Measurements from ENCODE around the gene PABPN1.
"Not testable (repeated sequence)": the region's sequence is repeated elsewhere in the genome, so short reads cannot be mapped to it uniquely, and the experiment has no call there.

PABPN1 gene

DNA sequence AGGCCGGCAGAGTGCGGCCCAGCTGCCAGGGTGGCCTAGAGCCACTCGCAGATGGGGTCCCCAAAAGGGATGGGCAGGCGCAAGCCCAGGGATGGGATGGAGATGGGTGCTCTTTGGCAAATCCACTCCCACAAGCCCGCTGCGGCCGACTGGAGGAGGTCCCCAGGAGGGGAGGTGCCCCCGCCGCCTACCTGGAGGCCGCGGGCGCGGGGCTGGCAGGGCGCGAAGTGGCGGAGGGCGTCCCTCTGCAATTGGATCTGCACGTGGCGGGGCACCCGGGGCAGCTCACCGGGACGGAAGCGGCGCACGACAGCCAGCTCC is 19.3 kb upstream of the PABPN1 start:
- DNase-seq = no peak

GRCh38 chr14:23302290-23303225 is 18.7 kb upstream of the PABPN1 start, which contains the start of gene PPP1R3E:
TSS of gene PPP1R3E (minus strand) at chr14:23302859. CDS start at chr14:23302576, 283 bp downstream.
- DNase-seq = peak; percentile 65

DNA sequence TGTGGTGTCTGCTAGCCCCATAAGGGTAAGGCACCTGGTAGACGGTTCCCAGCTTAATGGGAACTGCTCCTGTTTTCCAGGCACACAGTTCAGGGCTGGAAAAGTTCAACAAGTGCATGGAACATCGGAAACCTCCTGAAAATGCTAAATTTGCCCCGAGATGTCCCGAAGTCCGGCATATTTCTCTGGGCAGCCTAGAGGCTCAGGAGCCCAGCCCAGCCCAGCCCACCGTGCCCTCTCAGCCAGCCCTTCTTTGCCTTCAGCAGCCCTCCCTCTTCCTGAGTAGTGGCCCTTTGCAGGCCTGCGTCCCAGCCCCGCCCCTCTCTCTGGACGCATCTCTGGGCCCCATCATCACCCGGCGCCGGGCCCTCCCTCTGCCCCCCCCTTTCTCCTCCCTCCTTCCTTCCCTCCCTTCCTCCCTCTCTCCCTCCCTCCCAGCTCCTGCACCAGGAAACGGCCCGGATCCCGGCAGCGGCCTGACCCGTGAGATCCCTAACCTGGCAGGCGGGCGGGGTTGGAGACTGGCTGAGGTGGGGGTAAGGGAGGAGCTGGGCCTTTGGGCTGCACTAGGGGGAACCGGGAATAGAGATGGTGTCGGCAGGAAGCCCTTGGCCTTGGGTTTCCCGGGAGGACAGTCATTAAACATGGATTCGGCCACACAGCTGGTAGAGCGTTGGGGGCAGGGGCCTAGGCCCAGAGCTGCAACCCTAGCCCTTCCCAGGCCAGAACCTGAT is 14.7 kb upstream of the PABPN1 start, which contains the start of gene BCL2L2:
Gene BCL2L2 (plus strand): TSS at position 422 of the 734 bp plus-strand sequence. CDS start 935 bp downstream, outside the sequence.
- peak; percentile 90 for DNase-seq

- no peak for DNase-seq
These were observed 14.1 kb upstream of the PABPN1 start for GRCh38 chr14:23307146-23307530.

DNA sequence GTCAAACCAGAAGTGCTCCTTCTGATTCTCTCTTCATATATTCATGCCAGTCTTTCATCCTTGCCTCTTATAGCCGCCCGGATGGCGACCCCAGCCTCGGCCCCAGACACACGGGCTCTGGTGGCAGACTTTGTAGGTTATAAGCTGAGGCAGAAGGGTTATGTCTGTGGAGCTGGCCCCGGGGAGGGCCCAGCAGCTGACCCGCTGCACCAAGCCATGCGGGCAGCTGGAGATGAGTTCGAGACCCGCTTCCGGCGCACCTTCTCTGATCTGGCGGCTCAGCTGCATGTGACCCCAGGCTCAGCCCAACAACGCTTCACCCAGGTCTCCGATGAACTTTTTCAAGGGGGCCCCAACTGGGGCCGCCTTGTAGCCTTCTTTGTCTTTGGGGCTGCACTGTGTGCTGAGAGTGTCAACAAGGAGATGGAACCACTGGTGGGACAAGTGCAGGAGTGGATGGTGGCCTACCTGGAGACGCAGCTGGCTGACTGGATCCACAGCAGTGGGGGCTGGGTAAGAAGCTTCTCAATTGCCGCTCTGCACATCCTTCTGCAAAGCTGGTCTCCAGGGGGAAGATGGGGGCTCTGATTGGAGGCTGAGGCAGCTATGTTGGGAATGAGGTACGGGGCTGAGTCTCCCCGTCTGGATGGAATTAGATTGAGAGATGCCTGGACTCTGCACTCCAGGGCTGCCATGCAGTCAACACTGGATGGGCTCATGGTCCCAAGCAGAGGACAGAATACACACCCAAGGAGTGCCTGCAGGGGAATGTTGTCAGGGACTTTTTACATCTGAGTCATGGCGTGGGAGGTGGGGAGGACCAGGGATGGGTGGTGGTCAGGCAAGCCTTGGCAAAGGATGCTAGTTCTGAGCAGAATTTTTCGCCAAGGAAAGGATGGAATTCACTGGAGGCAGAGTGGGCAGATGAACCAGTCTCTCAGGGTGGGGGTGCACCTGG is 13.3 kb upstream of the PABPN1 start:
- no peak for DNase-seq

DNA sequence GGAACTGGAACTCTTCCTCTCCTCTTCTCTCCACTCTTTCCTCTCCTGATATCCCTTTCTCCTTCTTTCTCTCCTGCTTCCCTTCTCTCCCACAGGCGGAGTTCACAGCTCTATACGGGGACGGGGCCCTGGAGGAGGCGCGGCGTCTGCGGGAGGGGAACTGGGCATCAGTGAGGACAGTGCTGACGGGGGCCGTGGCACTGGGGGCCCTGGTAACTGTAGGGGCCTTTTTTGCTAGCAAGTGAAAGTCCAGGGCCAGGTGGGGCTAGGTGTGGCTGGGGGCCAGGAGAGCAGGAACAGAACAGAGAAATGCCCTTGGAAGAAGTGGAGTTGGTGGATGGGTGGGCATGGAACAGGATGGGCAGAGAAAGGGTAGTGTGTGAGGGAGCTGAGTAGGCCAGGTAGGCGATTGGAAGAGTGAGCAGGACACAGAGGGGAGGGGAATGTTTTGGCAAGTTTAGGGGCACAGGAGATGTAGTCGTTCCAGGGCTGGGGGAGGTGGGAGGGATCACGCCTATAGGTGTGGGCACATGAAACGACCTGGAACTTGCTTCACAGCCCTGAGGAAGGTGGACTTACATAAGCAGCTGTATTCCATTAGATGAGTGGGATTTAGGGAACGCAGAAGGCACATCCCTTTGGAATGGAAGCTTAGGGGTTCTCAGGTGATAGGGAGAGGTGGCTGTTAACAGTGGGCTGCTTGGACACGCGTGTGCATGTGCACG is 12.4 kb upstream of the PABPN1 start:
- DNase-seq = no peak

DNA sequence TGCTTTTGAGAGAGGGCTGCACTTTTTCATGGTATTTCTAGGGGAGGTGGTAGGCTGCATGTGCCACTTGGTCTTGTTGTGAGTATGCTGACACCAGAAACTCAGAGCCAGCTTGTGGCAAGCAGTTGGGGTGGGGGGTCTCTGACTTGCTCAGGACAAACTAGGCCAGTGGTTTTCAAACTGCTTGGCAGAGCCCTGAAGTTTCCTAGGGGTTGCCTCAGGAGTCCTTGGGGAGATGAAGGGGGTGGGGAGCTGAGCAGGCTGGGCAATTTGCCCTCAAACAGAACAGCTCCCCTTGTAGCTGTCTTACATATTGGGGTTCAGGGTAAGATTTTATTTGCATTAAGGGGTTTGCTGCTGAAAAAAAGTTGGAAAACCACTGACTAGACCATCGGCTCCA is 10.7 kb upstream of the PABPN1 start:
- no peak for DNase-seq

- no peak for DNase-seq
These were observed 5.0 kb upstream of the PABPN1 start for GRCh38 chr14:23316300-23316699.

GRCh38 chr14:23319746-23320583 is 1.3 kb upstream of the PABPN1 start:
- no peak for DNase-seq

DNA sequence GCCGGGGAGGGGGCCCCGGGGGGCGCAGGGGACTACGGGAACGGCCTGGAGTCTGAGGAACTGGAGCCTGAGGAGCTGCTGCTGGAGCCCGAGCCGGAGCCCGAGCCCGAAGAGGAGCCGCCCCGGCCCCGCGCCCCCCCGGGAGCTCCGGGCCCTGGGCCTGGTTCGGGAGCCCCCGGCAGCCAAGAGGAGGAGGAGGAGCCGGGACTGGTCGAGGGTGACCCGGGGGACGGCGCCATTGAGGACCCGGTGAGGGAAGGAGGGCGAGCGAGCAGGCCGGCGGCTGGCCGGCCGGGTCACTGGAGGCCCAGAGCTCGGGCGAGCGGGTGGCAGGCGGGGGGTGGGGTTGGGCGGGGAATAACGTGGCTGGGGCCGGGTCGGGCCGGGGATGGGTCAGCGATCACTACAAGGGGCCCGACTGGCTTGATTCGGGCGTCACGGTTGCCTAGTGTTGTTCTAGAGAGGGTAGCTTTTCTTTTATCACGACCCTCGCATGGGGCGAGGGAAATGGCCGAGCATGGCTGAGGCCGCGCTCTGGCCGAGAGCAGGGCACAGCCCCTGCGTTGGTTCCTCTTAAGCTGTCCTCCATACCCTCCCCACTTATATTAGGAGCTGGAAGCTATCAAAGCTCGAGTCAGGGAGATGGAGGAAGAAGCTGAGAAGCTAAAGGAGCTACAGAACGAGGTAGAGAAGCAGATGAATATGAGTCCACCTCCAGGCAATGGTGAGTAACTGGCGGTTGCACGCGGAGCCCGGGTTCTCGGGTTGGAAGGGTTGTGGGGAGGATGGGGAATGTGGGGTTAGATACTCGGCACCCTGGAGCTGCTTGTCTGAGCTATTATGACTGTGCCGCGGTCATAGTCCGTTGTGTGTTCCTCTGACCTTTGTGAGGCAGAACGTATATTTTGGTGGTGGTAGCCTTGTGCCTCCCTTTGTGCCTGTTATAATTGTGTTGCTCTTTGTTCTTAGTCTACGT is 603 bp downstream of the PABPN1 start:
- peak; percentile 14 for DNase-seq

GRCh38 chr14:23322568-23323517 is 1.6 kb downstream of the PABPN1 start:
- DNase-seq = no peak

DNA sequence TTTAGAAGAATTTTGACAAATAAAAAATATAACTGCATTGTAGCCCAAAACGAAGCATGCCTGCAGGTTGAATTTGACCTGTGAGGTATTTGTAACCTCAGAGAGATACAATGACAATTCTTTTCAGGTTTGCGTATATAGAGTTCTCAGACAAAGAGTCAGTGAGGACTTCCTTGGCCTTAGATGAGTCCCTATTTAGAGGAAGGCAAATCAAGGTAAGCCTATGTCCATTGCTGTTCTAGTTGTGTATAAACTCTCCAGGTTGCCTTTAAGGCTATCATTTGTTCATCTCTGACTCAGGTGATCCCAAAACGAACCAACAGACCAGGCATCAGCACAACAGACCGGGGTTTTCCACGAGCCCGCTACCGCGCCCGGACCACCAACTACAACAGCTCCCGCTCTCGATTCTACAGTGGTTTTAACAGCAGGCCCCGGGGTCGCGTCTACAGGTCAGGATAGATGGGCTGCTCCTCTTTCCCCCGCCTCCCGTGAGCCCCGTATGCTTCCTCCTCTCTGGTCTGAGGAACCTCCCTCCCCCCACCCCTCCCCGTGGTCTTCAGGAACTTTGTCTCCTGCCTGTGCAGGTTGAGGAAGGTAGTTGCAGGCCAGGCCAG is 2.7 kb downstream of the PABPN1 start:
- no peak for DNase-seq

DNA sequence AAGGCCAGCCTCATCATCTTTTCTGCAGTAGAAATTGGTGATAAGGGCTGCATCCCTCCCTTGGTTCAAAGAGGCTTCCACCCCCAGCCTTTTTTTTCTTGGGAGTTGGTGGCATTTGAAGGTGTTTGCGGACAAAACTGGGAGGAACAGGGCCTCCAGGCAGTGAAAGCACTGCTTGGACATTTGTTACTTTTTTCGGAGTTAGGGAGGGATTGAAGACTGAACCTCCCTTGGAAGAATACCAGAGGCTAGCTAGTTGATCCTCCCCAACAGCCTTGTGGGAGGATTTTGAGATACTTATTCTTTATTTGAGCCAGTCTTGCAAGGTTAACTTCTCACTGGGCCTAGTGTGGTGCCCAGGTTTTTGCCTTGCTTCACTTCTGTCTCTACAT is 3.2 kb downstream of the PABPN1 start:
- DNase-seq = no peak

DNA sequence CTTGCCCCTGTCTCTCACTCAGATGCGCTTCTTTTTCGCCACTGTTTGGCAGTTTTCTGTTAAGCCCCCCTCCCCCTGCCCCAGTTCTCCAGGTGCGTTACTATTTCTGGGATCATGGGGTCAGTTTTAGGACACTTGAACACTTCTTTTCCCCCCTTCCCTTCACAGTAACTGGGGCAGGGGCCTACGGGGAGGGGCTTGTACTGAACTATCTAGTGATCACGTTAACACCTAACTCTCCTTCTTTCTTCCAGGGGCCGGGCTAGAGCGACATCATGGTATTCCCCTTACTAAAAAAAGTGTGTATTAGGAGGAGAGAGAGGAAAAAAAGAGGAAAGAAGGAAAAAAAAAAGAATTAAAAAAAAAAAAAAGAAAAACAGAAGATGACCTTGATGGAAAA is 3.7 kb downstream of the PABPN1 start:
- DNase-seq = no peak

- not testable (repeated sequence) for DNase-seq
These were observed 4.5 kb downstream of the PABPN1 start for GRCh38 chr14:23325746-23326145.

DNA sequence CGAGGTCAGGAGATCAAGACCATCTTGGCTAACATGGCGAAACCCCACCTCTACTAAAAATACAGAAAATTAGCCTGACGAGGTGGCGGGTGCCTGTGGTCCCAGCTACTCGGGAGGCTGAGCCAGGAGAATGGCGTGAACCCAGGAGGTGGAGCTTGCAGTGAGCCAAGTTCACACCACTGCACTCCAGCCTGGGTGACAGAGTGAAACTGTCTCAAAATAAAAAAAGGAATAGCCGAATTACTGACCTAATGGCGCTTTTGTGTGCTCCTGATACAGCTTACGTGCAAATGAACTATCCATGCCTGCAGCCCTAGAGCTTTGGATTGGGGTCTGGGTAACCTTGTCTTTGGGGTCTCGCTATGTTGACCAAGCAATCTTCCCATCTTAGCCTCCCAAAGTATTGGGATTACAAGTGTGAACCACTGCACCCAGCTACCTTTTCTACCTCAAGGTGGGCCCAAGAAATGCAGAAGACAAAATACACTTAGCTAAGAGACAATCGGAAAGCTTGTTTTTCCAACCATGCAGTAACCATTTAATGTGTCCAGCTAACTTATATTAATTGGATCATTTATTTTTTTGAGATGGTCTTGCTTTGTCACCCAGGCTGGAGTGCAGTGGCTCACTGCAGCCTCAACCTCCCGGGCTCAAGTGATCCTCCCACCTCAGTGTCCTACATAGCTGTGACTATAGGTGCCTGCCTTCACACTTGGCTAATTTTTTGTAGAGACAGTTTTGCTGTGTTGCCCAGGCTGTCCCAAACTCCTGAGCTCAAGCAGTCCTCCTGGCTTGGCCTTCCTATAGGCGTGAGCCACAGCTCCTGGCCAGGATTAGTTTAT is 5.5 kb downstream of the PABPN1 start:
- no peak for DNase-seq
